Coronary artery (tissue), 2 donors: ENCODE data around the gene FXYD7.

Source experiments
- DNase-seq: peaks from one replicate; pipeline ENCODE4 v3.0.0-alpha.2; 2017; ENCODE audit warnings: low spot score
- H3K27ac ChIP-seq, 2 donors: fragments of 200-600 bp; sonication (generic); one replicate each; pipeline ENCODE4 v1.5.1; 2016 to 2019
- H3K4me3 ChIP-seq: fragments of 200-600 bp; sonication (generic); 2 replicates; pipeline ENCODE4 v1.5.1; 2016; ENCODE audit warnings: mild to moderate bottlenecking, moderate library complexity
- CTCF ChIP-seq: fragments of 200-600 bp; sonication (generic); IDR thresholded peaks from one replicate; pipeline ENCODE4 v1.5.1; 2019; ENCODE audit warnings: antibody characterized with exemption

Gene FXYD7

GRCh38 chr19:35135389-35135909 is 7.6 kb upstream of the FXYD7 start:
- no peak for DNase-seq
- peak overlapping the region; percentile 79 for H3K4me3 ChIP-seq
- H3K27ac ChIP-seq, result peak overlapping the region; percentile 82 to 99
- TF ChIP-seq CTCF, result peak; percentile 94

- Histone ChIP-seq H3K4me3 (no peak overlapping the region), H3K27ac (peak overlapping the region in 1 of 2 donors; percentile 99)
- TF ChIP-seq CTCF, result no peak
- DNase-seq, result no peak
Measured at GRCh38 chr19:35136231-35136630, 6.8 kb upstream of the FXYD7 start.

- no peak overlapping the region for H3K4me3 ChIP-seq
- no peak for TF ChIP-seq CTCF
- H3K27ac ChIP-seq, result peak overlapping the region; percentile 23 to 99
- no peak for DNase-seq
Measured at GRCh38 chr19:35136977-35137702, 5.9 kb upstream of the FXYD7 start.

DNA sequence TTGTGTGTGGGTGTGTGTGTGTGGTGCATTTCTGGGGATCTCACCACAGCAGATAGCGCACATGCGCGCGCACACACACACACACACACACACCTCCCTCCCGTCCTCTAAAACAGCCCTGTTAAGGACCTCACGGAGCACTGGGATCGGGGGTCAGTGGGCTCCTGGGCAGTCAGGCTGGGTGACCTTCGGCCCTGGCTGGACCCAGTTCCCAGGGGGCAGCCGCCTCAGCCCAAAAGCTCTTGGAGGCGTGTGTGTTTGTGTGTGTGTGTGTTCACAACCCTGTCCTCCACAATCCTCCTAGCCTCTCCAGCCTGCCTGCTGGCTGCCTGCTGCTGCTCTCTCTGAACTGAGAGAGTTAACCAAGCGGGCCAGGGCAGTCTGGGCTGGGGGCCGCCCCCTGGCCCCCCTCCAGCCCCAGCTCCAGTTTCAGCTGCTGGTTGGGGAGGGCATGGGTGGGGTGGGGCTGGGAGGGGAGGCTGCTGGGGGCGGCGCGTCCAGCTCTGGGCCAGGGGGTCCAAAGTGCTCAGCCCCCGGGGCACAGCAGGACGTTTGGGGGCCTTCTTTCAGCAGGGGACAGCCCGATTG is 4.7 kb upstream of the FXYD7 start, which contains the start of gene FXYD1:
FXYD1 (plus strand) TSS at position 520 of the 588 bp plus-strand sequence. CDS start 1,256 bp downstream, outside the sequence.
- Histone ChIP-seq H3K4me3 (peak within 1 kb of the TSS; percentile 69), H3K27ac (peak within 1 kb of the TSS; percentile 99)
- DNase-seq, result no peak
- TF ChIP-seq CTCF, result no peak

GRCh38 chr19:35140207-35140961 is 2.7 kb upstream of the FXYD7 start:
- H3K4me3 ChIP-seq, result peak overlapping the region; percentile 69
- DNase-seq, result no peak

More at GRCh38 chr19:35140207-35140961, 2.7 kb upstream of the FXYD7 start:
- H3K27ac ChIP-seq, result peak overlapping the region; percentile 99
- TF ChIP-seq CTCF, result no peak
